ENCODE data around the gene DEFB108B.
"Not testable (repeated sequence)": the region's sequence is repeated elsewhere in the genome, so short reads cannot be mapped to it uniquely, and the experiment has no call there.

The DEFB108B gene

DNA sequence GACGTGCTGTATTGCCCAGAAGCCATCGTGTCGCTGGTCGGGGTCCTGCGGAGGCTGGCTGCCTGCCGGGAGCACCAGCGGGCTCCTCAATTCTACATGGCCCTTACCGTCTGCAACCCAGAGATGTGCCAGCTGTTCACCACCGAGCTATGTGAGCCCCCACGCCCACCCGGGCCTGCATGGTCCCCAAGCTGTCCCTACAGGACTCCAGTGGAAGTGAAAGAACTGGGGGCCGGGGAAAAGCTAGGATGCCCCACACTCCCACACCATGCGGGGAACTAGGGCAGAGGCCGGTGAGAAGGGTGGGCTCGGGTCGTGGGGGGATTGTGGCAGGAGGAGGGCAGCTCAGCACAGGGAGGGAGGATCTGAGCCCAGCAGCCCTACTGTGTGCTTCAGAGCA is 37.0 kb upstream of the DEFB108B start:
- not testable (repeated sequence) for H3K4me3 ChIP-seq (replicated peaks; ENCODE audit: insufficient read depth, low read length); DNase-seq (ENCODE audit: low read depth in 1 of 2, low spot score in 1 of 2); H3K27me3 ChIP-seq (ENCODE audit: insufficient read depth, poor library complexity, severe bottlenecking); H3K27ac ChIP-seq (replicated peaks)

GRCh38 chr11:71796781-71797180 is 36.2 kb upstream of the DEFB108B start:
- DNase-seq (ENCODE audit: low read depth in 1 of 2, low spot score in 1 of 2); H3K4me3 ChIP-seq (replicated peaks; ENCODE audit: insufficient read depth, low read length); H3K27ac ChIP-seq (replicated peaks); H3K27me3 ChIP-seq (ENCODE audit: insufficient read depth, poor library complexity, severe bottlenecking): not testable (repeated sequence)

DNA sequence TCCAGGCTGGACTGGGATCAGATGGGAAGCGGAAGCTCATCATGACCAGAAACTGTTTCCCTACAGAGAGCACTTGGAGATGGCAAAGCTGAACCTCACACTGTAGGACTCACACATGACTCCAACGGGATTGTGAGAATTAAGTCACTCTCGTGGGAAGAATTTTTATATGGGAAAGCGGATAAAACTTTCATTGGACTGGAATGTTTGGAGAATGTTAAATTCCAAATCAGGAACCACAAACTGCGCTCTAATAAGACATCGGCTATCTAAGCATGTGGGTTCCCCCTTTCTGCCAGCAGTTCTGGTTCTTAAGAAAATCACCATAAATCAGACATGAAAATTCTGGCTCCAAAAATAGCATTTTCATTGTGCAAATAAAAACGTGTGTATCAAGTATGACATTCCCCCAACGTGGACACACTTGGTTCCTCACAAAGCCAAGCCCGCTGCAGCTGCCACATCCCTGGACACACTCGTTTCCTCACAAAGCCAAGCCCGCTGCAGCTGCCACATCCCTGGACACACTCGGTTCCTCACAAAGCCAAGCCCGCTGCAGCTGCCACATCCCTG is 33.4 kb upstream of the DEFB108B start:
- not testable (repeated sequence) for H3K27me3 ChIP-seq (ENCODE audit: insufficient read depth, poor library complexity, severe bottlenecking); H3K4me3 ChIP-seq (replicated peaks; ENCODE audit: insufficient read depth, low read length); H3K27ac ChIP-seq (replicated peaks); DNase-seq (ENCODE audit: low read depth in 1 of 2, low spot score in 1 of 2)

GRCh38 chr11:71800335-71800953 is 32.6 kb upstream of the DEFB108B start:
- DNase-seq (ENCODE audit: low read depth in 1 of 2, low spot score in 1 of 2): peak; percentile 45 to 90
- H3K27ac ChIP-seq (replicated peaks); H3K4me3 ChIP-seq (replicated peaks; ENCODE audit: insufficient read depth, low read length); H3K27me3 ChIP-seq (ENCODE audit: insufficient read depth, poor library complexity, severe bottlenecking): not testable (repeated sequence)
- TF ChIP-seq, protein P1, sequence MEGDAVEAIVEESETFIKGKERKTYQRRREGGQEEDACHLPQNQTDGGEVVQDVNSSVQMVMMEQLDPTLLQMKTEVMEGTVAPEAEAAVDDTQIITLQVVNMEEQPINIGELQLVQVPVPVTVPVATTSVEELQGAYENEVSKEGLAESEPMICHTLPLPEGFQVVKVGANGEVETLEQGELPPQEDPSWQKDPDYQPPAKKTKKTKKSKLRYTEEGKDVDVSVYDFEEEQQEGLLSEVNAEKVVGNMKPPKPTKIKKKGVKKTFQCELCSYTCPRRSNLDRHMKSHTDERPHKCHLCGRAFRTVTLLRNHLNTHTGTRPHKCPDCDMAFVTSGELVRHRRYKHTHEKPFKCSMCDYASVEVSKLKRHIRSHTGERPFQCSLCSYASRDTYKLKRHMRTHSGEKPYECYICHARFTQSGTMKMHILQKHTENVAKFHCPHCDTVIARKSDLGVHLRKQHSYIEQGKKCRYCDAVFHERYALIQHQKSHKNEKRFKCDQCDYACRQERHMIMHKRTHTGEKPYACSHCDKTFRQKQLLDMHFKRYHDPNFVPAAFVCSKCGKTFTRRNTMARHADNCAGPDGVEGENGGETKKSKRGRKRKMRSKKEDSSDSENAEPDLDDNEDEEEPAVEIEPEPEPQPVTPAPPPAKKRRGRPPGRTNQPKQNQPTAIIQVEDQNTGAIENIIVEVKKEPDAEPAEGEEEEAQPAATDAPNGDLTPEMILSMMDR (IDR thresholded peaks at IDR 0.05; ENCODE audit: insufficient read depth, low read length): peak; percentile 74
- TF ChIP-seq SPI1 (IDR thresholded peaks at IDR 0.05; ENCODE audit: borderline replicate concordance, low read depth): peak; percentile 8; the same call in 1 of the 2 replicates

GRCh38 chr11:71801026-71801425 is 32.0 kb upstream of the DEFB108B start:
- not testable (repeated sequence) for DNase-seq (ENCODE audit: low read depth in 1 of 2, low spot score in 1 of 2); H3K27ac ChIP-seq (replicated peaks); H3K4me3 ChIP-seq (replicated peaks; ENCODE audit: insufficient read depth, low read length); H3K27me3 ChIP-seq (ENCODE audit: insufficient read depth, poor library complexity, severe bottlenecking)

DNA sequence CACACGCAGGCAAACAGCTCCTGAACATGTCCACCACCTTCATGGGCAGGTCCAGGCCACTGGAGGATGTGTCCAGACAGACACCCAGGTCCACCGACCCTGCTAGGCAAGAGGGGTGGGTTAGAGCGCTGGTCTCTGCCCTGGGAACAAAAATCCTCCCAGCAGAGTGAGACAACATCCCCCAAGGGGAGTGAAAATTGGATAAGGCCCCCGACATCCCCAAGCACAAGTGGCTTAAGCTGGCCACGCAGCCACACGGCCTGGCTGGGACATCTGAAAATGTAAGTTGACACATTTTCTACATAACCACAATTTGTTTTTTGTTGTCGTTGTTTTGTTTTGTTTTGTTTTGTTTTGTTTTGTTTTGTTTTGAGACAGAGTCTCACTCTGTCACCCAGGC is 30.1 kb upstream of the DEFB108B start:
- not testable (repeated sequence) for DNase-seq (ENCODE audit: low read depth in 1 of 2, low spot score in 1 of 2)

DNA sequence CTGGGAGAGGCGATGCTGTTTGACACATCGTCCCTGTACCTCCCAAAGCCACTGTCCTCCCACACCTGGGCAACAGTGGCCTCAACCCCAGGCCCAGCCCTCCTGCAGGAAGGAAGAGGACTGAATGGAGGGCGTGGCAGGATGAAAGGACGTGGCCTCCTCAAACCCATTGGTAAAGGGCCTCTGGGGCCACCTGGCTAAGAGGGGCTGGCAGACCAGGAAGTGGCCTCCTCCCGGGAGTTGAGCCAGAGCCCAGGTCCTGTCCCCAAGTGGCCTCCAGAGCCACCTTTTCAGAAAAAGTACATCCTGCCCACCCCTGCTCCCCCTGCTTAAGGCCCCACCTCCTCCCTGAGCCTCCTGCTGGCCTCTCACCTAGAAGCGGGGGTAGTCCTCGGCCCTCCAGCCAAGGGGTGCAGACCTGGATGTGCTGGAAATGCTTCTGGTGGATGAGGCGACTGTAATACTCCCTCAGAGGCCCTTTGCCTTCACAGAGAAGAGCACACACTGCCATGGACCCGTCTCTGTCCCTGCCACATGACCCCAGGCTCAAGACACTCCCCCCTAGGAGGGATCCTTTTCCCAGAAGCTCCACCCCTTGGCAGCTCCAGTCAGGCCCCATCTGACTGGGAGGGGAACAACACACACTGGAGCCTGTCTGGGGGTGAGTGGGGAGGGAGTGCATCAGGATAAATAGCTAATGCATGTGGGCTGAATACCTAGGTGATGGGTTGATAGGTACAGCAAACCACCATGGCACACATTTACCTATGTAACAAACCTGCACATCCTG is 28.6 kb upstream of the DEFB108B start:
- not testable (repeated sequence) for H3K4me3 ChIP-seq (replicated peaks; ENCODE audit: insufficient read depth, low read length); DNase-seq (ENCODE audit: low read depth in 1 of 2, low spot score in 1 of 2); H3K27ac ChIP-seq (replicated peaks); H3K27me3 ChIP-seq (ENCODE audit: insufficient read depth, poor library complexity, severe bottlenecking)

More for the DNA sequence above, 30.1 kb upstream of the DEFB108B start:
- H3K4me3 ChIP-seq (replicated peaks; ENCODE audit: insufficient read depth, low read length); H3K27ac ChIP-seq (replicated peaks); H3K27me3 ChIP-seq (ENCODE audit: insufficient read depth, poor library complexity, severe bottlenecking): not testable (repeated sequence)

- H3K4me3 ChIP-seq (replicated peaks; ENCODE audit: insufficient read depth, low read length); DNase-seq (ENCODE audit: low read depth in 1 of 2, low spot score in 1 of 2); H3K27ac ChIP-seq (replicated peaks); H3K27me3 ChIP-seq (ENCODE audit: insufficient read depth, poor library complexity, severe bottlenecking): not testable (repeated sequence)
These were observed 20.5 kb upstream of the DEFB108B start for GRCh38 chr11:71812529-71812928.

GRCh38 chr11:71813481-71814355 is 19.3 kb upstream of the DEFB108B start:
- peak; percentile 13 to 76 for DNase-seq (ENCODE audit: low read depth in 1 of 2, low spot score in 1 of 2)
- H3K4me3 ChIP-seq (replicated peaks; ENCODE audit: insufficient read depth, low read length): peak overlapping the region; percentile 50

GRCh38 chr11:71821539-71821938 is 11.5 kb upstream of the DEFB108B start:
- not testable (repeated sequence) for H3K4me3 ChIP-seq (replicated peaks; ENCODE audit: insufficient read depth, low read length); H3K27me3 ChIP-seq (ENCODE audit: insufficient read depth, poor library complexity, severe bottlenecking); H3K27ac ChIP-seq (replicated peaks)
- DNase-seq (ENCODE audit: low read depth in 1 of 2, low spot score in 1 of 2): peak in 1 of 2 experiments; percentile 29

More at GRCh38 chr11:71813481-71814355, 19.3 kb upstream of the DEFB108B start:
- TF ChIP-seq, protein P1 (IDR thresholded peaks at IDR 0.05; ENCODE audit: insufficient read depth, low read length): peak; percentile 33
- H3K27me3 ChIP-seq (ENCODE audit: insufficient read depth, poor library complexity, severe bottlenecking): not testable (repeated sequence)
- H3K27ac ChIP-seq (replicated peaks): peak overlapping the region; percentile 38

DNA sequence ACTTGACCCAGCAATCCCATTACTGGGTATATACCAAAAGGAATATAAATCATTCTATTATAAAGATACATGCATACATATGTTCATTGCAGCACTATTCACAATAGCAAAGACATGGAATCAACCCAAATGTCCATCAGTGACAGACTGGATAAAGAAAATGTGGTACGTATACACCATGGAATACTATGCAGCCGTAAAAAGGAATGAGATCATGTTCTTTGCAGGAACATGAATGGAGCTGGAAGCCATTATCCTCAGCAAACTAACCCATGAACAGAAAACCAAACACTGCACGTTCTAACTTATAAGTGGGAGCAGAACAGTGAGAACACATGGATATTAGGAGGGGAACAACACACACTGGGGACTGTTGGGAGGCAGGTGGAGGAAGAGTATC is 3.8 kb upstream of the DEFB108B start:
- not testable (repeated sequence) for H3K27me3 ChIP-seq (ENCODE audit: insufficient read depth, poor library complexity, severe bottlenecking)

DNA sequence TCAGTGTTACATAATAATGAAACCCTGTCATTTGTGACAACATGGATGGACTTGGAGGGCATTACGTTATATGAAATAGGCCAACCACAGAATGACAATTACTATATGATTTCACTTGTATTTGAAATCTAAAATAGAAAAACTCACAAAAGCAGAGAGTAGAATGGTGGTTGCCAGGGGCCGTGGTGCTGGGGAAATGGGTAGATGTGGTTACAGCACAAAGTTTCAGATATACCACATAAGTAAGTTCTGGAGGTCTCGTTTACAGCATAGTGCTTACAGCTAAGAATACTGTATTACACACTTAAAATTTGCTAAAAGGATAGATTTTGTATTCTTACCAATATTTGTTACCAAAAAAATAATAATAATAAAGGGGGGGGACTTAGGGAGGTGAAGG is 3.3 kb upstream of the DEFB108B start:
- H3K27ac ChIP-seq (replicated peaks); H3K27me3 ChIP-seq (ENCODE audit: insufficient read depth, poor library complexity, severe bottlenecking); DNase-seq (ENCODE audit: low read depth in 1 of 2, low spot score in 1 of 2); H3K4me3 ChIP-seq (replicated peaks; ENCODE audit: insufficient read depth, low read length): not testable (repeated sequence)

More for the DNA sequence above, 3.8 kb upstream of the DEFB108B start:
- H3K4me3 ChIP-seq (replicated peaks; ENCODE audit: insufficient read depth, low read length); H3K27ac ChIP-seq (replicated peaks); DNase-seq (ENCODE audit: low read depth in 1 of 2, low spot score in 1 of 2): not testable (repeated sequence)

Data from HL-60 (cell line).